GM12891 (cell line): Measurements from ENCODE around the gene MAP2K5.

Source experiments
- DNase-seq: peaks from one replicate; pipeline ENCODE4 v3.0.0; 2011; ENCODE audit warnings: low spot score; ENCODE audit not compliant: insufficient read length
- FAIRE-seq: peaks from 2 replicates; lab custom pipeline; 2011; peaks lifted over from hg19 to GRCh38; lab: Jason Lieb, UNC
- PAX5 ChIP-seq: IDR thresholded peaks from 2 replicates; pipeline ENCODE4 v1.6.1; 2011; ENCODE audit warnings: low read length, moderate library complexity, mild to moderate bottlenecking; ENCODE audit not compliant: insufficient read depth, severe bottlenecking
- POLR2A ChIP-seq: IDR thresholded peaks from 2 replicates; pipeline ENCODE4 v1.6.1; 2011; ENCODE audit warnings: low read depth, low read length, control low read depth
- POLR2AphosphoS5 ChIP-seq: IDR thresholded peaks from 2 replicates; pipeline ENCODE4 v1.6.1; 2011; ENCODE audit warnings: low read depth, low read length, control low read depth
- POU2F2 ChIP-seq: IDR thresholded peaks from 2 replicates; pipeline ENCODE4 v1.6.1; 2011; ENCODE audit warnings: low read depth, mild to moderate bottlenecking, control low read depth, low read length, moderate library complexity
- SPI1 ChIP-seq: IDR thresholded peaks from 2 replicates; pipeline ENCODE4 v1.6.1; 2011; ENCODE audit warnings: low read depth, low read length, control low read depth
- TAF1 ChIP-seq: IDR thresholded peaks from 2 replicates; pipeline ENCODE4 v1.6.1; 2011; ENCODE audit warnings: low read depth, low read length, control low read depth

MAP2K5 gene

DNA sequence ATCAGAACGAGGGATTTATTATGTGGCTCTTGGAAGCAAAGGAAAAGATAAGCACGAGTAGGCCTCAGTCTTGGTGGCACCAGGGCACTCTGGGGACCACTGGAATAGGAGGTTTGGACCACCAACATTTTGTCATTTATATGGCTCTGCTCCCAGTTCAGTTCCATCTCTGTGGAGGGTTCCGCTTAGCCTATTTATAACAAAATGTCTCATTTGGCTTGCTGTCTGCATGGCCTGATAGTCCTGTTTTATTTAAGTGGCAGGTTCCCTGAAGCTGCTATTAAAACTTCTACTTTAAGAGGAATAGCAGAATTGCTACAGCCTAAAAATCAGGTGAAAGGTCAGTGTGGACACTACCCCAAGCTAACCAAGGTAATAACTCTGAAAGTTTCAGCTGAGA lies 27.2 kb downstream of the MAP2K5 start:
- TF ChIP-seq POLR2AphosphoS5, result no peak
- no peak for TF ChIP-seq POLR2A
- FAIRE-seq, result peak; percentile 28

DNA sequence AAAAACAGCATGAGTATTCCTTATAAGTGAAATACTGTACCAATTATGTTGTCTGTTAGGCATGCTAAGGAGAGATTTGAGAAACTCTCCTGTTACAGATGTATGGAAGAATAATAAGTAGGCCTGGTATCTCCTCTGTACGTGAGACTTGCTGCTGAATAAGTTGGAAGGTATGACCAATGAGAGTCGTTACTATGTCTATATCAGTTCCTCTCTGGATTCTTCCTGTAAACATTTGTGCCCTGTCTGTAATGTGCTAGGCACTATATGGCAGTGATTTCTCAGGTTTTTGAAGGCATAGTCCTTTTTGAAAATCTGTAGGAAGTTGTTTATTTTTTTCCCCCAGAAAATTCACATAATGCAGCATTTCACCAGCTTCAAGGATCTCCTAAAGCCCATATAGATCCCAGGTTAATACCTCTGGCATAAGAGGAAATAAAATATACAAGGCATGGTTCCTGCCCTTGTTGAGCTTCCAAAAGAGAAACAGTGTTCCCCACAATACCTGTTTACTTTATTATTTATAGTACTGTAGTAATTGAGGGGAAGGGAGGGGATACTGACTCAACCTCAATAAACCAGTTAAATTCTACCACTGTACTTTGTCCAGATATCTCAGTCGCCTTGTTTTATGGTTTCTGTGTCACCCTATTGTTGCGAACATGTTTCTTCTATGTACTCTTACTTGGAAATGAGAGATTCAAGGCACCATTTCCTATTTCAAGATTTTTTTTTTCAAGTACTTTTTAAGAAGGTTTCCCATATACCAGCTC lies 28.6 kb downstream of the MAP2K5 start:
- FAIRE-seq (no peak), DNase-seq (no peak)
- TF ChIP-seq SPI1 (no peak), TAF1 (no peak), PAX5 (no peak), POLR2A (no peak), POLR2AphosphoS5 (no peak), POU2F2 (no peak)

More for the DNA sequence above, 27.2 kb downstream of the MAP2K5 start:
- no peak for DNase-seq

DNA sequence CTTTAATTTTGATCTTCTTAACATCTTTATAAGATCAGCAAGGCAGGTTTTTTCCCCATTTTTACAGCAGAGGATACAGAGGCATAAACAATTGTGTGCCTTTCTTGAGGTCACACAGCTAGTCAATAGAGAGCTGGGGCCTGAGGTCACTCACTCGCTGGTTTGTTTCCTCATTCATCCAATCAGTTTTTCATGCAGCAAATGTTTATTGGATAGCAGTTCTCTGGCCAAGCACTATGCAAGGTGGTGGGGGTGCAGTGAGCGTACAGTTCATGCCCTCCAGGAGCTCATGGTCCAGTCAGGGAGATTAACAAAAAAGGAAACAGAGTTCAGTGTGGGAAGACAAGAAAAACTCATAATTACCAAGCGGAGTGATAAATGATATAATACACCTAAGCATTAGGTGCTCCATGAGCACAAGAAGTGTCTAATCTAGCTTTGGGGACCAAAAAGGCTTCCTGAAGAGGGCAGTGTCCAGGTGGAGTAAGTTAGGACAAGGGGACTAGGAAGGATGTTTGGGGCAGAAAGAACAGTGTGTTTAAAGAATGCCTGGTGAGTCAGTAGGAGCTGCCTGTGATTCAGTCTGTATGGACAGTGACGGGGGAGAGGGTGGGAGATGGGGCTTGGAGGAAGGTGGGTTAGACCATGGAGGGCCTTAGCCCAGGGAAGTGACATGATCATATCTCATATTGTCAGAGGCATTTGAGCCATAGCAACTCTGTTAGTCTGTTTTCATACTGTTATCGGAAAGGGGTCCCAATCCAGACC lies 29.3 kb downstream of the MAP2K5 start:
- DNase-seq, result no peak
- TF ChIP-seq POU2F2 (no peak), PAX5 (no peak), TAF1 (no peak), SPI1 (no peak), POLR2AphosphoS5 (no peak), POLR2A (no peak)
- FAIRE-seq, result no peak

DNA sequence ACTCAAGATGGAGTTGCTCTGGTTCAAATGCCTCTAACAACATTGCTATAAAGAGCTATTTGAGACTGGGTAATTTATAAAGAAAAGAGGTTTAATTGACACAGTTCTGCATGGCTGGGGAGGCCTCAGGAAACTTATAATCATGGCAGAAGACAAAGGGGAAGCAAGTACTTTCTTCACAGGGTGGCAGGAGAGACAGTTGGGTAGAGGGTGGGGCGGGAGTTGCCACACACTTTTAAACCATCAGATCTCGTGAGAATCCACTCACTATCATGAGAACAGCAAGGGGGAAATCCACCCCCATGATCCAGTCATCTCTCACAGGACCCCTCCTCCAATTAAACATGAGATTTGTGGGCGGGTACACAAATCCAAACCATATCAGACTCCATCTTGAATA lies 30.7 kb downstream of the MAP2K5 start:
- no peak for DNase-seq
- FAIRE-seq, result no peak
- TF ChIP-seq POLR2A (no peak), PAX5 (no peak), TAF1 (no peak), SPI1 (no peak), POLR2AphosphoS5 (no peak), POU2F2 (no peak)

DNA sequence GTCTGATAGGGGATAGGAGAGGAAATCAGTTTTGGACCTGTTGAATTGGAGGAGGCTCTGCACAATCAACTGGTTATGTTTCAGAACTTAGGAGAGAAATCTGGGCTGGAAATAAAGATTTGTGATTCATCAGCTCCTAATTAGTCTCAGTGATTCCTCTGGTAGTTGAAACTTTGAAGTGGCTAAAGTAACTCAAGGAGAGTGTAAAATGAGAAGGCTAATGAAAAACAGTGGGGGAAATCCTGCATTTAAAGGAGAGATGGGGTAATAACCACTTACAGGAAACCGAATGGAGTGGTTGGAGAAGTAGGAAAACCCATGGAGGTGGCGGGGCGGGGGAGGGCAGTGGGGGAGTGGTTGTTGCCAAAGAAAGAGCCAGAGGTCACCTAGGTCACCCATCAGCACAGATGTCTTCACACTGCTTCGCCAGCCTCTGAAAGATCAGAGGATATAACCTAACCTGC lies 32.6 kb downstream of the MAP2K5 start:
- FAIRE-seq, result no peak
- no peak for TF ChIP-seq POLR2AphosphoS5
- no peak for TF ChIP-seq TAF1
- TF ChIP-seq SPI1, result no peak
- no peak for TF ChIP-seq POU2F2
- no peak for TF ChIP-seq PAX5
- no peak for TF ChIP-seq POLR2A
- no peak for DNase-seq

DNA sequence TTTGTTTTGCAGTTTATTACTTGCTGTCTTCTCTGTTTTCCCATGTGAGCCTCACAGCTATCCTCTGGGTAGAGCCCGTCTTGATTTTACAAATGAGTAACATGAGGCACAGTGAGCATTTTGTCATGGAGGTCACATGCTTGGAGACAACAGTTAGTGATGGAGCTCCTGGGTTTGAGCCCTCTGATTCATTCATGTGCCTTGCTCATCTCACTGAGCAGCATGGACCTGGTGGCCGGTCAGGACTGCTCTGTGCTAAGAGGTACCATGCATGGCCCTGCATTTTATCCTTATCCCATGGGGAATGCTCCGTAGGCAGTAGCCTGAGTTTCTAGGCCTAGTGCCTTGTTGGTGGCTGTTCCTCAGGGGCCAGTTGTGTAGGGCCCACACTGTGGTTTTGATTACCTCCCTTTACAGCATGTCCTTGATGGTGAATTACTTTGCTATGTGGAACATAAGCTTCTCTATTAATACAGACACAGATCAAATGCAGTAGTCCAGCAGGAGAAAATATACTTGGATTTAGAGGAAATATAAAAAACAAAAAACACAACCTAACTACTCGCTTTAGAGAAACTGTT lies 35.6 kb downstream of the MAP2K5 start:
- no peak for FAIRE-seq
- DNase-seq, result no peak
- no peak for TF ChIP-seq POU2F2
- TF ChIP-seq PAX5, result no peak
- TF ChIP-seq TAF1, result no peak
- TF ChIP-seq POLR2AphosphoS5, result no peak
- TF ChIP-seq POLR2A, result no peak
- no peak for TF ChIP-seq SPI1

DNA sequence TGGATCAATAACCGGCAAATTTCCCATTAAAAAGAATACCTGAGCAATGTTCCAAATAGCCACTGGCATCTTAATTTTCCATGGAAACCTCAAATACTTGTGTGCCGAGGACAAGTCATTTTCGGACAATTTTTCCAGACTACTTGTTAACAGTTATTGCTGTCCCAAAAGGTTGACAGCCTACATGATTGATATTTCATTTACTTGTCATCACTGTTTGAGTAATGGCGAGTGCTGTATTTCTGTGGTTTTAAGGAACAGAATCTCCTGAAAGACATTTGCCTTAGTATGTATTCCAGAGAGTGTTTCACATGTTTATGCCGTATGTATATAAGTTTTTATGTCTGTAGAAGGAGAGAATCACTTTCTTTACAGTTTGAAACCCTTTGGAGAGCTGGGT lies 36.7 kb downstream of the MAP2K5 start:
- TF ChIP-seq POLR2AphosphoS5 (no peak), POU2F2 (no peak), PAX5 (no peak), POLR2A (no peak), TAF1 (no peak), SPI1 (no peak)
- no peak for FAIRE-seq
- no peak for DNase-seq

DNA sequence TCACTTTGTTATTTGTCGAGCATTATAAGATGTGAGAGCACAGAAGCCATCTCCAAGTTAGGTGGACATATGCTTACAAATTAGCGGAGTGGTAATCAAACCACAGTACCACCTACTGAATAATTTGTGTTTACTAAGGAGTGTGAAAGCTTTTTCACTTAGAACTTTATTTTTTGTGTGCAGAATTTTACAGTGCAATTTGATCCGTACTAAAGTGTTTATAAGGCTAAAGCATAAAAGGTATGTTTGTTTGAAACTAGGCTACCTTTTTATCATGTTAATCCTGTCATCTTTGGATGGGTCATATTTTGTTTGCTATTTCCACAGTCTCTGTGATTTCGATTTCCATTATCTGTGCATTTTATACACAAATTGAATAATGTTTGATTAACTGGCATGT lies 37.5 kb downstream of the MAP2K5 start:
- DNase-seq (no peak), FAIRE-seq (no peak)
- TF ChIP-seq PAX5 (no peak), SPI1 (no peak), POLR2AphosphoS5 (no peak), POLR2A (no peak), TAF1 (no peak), POU2F2 (no peak)

DNA sequence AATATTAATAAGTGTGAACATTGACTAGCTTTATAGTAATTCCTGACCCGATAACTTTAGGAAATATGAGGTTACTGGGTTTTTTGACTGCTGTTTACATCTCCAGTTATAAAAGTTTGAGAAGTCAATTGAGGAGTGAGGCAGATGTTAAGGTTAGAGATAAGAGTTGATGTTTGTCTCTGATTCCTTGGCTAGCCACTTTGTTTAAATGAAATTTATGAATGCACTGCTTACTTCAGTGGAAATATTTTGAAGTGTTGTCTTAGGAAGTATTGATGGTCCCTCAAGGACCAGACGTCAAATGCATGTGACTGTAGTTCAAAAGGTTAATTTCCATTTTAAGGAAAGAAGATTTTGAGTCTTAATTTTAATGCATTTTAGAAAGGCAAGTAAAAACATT lies 41.7 kb downstream of the MAP2K5 start:
- DNase-seq, result no peak
- no peak for TF ChIP-seq PAX5
- TF ChIP-seq TAF1, result no peak
- TF ChIP-seq SPI1, result no peak
- TF ChIP-seq POLR2AphosphoS5, result no peak
- TF ChIP-seq POLR2A, result no peak
- TF ChIP-seq POU2F2, result no peak
- no peak for FAIRE-seq
